AG04450 (cell line): ENCODE measurements around the gene MRPL4. TPM values are rescaled to one million over a fixed set of nuclear protein-coding genes. Genes with fewer than 3 reads are reported as not detected.

ENCODE experiments used
- CTCF ChIA-PET: fragments of 300-600, 350-600 bp; formaldehyde crosslinking; extraction: SDS; loops from one replicate; lab custom pipeline; 2022; ENCODE audit warnings: antibody characterized with exemption, inconsistent platforms; lab: Charles Lee
- POLR2A ChIA-PET: fragments of 350-600 bp; formaldehyde crosslinking; extraction: SDS; loops from one replicate; lab custom pipeline; 2021; ENCODE audit warnings: antibody characterized with exemption, inconsistent platforms; lab: Yijun Ruan, JAX
- DNase-seq: peaks from one replicate; pipeline ENCODE4 v3.0.0-alpha.2; 2011; ENCODE audit warnings: low read depth, low spot score
- H3K27ac ChIP-seq: one replicate; pipeline ENCODE4 v1.5.1; 2012; ENCODE audit warnings: low read depth, low read length, control low read depth
- H3K27me3 ChIP-seq: one replicate; pipeline ENCODE4 v1.6.0; 2012; ENCODE audit warnings: low read length; ENCODE audit not compliant: control insufficient read depth, insufficient read depth
- H3K4me3 ChIP-seq: 2 replicates; pipeline ENCODE4 v1.5.1; 2011; ENCODE audit warnings: mild to moderate bottlenecking, low read depth, low read length, control low read depth
- H3K9me3 ChIP-seq: 2 replicates; pipeline ENCODE4 v1.5.1; 2012; ENCODE audit warnings: low read length; ENCODE audit not compliant: control insufficient read depth, insufficient read depth
- polyA plus RNA-seq: library from polyadenylated mRNA; depleted of rRNA; stranded (reverse); fragments of >200 nt; gene quantifications from 2 replicates; pipeline ENCODE4 v1.2.3, GENCODE V29; 2011
- TF ChIP-seq, protein P1 (sequence below): IDR thresholded peaks from 2 replicates; pipeline ENCODE4 v1.5.1; 2011; ENCODE audit warnings: low read depth, low read length, control low read depth, inconsistent platforms

The MRPL4 gene
- polyA plus RNA-seq, 1 experiment = 28.5 TPM

GRCh38 chr19:10288662-10289166 lies 36.7 kb downstream of the MRPL4 start:
- no peaks in the 10 kb centered on the region for H3K27me3 ChIP-seq

GRCh38 chr19:10289167-10289835 lies 37.3 kb downstream of the MRPL4 start:
- TF ChIP-seq, protein P1, sequence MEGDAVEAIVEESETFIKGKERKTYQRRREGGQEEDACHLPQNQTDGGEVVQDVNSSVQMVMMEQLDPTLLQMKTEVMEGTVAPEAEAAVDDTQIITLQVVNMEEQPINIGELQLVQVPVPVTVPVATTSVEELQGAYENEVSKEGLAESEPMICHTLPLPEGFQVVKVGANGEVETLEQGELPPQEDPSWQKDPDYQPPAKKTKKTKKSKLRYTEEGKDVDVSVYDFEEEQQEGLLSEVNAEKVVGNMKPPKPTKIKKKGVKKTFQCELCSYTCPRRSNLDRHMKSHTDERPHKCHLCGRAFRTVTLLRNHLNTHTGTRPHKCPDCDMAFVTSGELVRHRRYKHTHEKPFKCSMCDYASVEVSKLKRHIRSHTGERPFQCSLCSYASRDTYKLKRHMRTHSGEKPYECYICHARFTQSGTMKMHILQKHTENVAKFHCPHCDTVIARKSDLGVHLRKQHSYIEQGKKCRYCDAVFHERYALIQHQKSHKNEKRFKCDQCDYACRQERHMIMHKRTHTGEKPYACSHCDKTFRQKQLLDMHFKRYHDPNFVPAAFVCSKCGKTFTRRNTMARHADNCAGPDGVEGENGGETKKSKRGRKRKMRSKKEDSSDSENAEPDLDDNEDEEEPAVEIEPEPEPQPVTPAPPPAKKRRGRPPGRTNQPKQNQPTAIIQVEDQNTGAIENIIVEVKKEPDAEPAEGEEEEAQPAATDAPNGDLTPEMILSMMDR = no peak
- Histone ChIP-seq H3K9me3 (peaks cover 21% of the 10 kb centered on the region), H3K27me3 (no peaks in the 10 kb centered on the region), H3K27ac (peak overlapping the region; percentile 31), H3K4me3 (peak overlapping the region; percentile 63)
- POLR2A ChIA-PET = interaction anchor here (0.5 to 4.1 kb wide), 9 partner anchors 9 to 863 kb away, joined by 3 to 25 read pairs (median 5); partner anchors contain the start of genes ICAM1 and RAVER1
- DNase-seq = no peak
- CTCF ChIA-PET = interaction anchor here (0.6 to 1.8 kb wide), 5 partner anchors 12 to 665 kb away, joined by 3 to 4 read pairs (median 3); no protein-coding TSS in a partner anchor

More at GRCh38 chr19:10288662-10289166, 36.7 kb downstream of the MRPL4 start:
- CTCF ChIA-PET = interaction anchor here (0.6 to 1.8 kb wide), 4 partner anchors 17 to 666 kb away, joined by 3 to 4 read pairs (median 3); no protein-coding TSS in a partner anchor
- DNase-seq = no peak
- TF ChIP-seq, protein P1 = no peak
- Histone ChIP-seq H3K27ac (peak overlapping the region; percentile 31), H3K4me3 (peak overlapping the region; percentile 63), H3K9me3 (peaks cover 16% of the 10 kb centered on the region)
- POLR2A ChIA-PET = interaction anchor here (0.5 to 4.1 kb wide), 6 partner anchors 8 to 45 kb away, joined by 3 to 25 read pairs (median 5); partner anchors contain the start of genes ICAM1 and RAVER1

GRCh38 chr19:10289836-10290356 lies 37.9 kb downstream of the MRPL4 start, which contains the start of gene ICAM5:
ICAM5 (plus strand) TSS chr19:10289952; CDS start chr19:10290044, 92 bp downstream.
- CTCF ChIA-PET = interaction anchor here (0.7 to 1.8 kb wide), 3 partner anchors 12 to 101 kb away, joined by 3 to 4 read pairs (median 3); no protein-coding TSS in a partner anchor
- TF ChIP-seq, protein P1 = no peak
- no peak for DNase-seq
- POLR2A ChIA-PET = interaction anchor here (0.5 to 4.1 kb wide), 9 partner anchors 9 to 862 kb away, joined by 3 to 25 read pairs (median 5); partner anchors contain the start of genes ICAM1 and RAVER1
- H3K27me3 ChIP-seq = peaks cover 3% of the 10 kb centered on the region
- peaks cover 23% of the 10 kb centered on the region for H3K9me3 ChIP-seq
- peak within 1 kb of the TSS; percentile 63 for H3K4me3 ChIP-seq
- peak within 1 kb of the TSS; percentile 31 for H3K27ac ChIP-seq

- H3K27me3 ChIP-seq = peaks cover 8% of the 10 kb centered on the region
- peaks cover 23% of the 10 kb centered on the region for H3K9me3 ChIP-seq
- ChIA-PET CTCF (interaction anchor here (1.5 kb wide), 1 partner anchor 100 kb away, joined by 3 read pairs; no protein-coding TSS in a partner anchor), POLR2A (interaction anchor here (1.0 to 4.1 kb wide), 4 partner anchors 10 to 43 kb away, joined by 3 to 25 read pairs (median 11); partner anchors contain the start of genes ICAM1 and RAVER1)
- H3K27ac ChIP-seq = no peak overlapping the region
- no peak for DNase-seq
- H3K4me3 ChIP-seq = peak overlapping the region; percentile 63
- TF ChIP-seq, protein P1 = no peak
These were observed 38.4 kb downstream of the MRPL4 start for GRCh38 chr19:10290357-10290875.
